RPMI8226 (cell line): ENCODE data around the gene ZBTB7A.

Experiments
- DNase-seq: peaks from one replicate; pipeline ENCODE4 v3.0.0-alpha.2; 2015

ZBTB7A gene

GRCh38 chr19:4066176-4066606 lies 508 bp downstream of the ZBTB7A start:
- DNase-seq = no peak

- peak; percentile 97 for DNase-seq
Observed at GRCh38 chr19:4065430-4066175, 1.1 kb downstream of the ZBTB7A start.

GRCh38 chr19:4064496-4065260 lies 2.0 kb downstream of the ZBTB7A start:
- DNase-seq = peak; percentile 48

- no peak for DNase-seq
Observed at GRCh38 chr19:4064149-4064495, 2.6 kb downstream of the ZBTB7A start.

GRCh38 chr19:4063369-4064148 lies 3.1 kb downstream of the ZBTB7A start:
- peak; percentile 50 for DNase-seq

GRCh38 chr19:4062419-4063368 lies 4.0 kb downstream of the ZBTB7A start:
- DNase-seq = no peak

GRCh38 chr19:4061683-4062418 lies 4.8 kb downstream of the ZBTB7A start:
- peak; percentile 37 for DNase-seq

- peak; percentile 25 for DNase-seq
Observed at GRCh38 chr19:4061178-4061682, 5.5 kb downstream of the ZBTB7A start.

- no peak for DNase-seq
Observed at GRCh38 chr19:4060621-4061177, 6.0 kb downstream of the ZBTB7A start.

GRCh38 chr19:4059891-4060620 lies 6.6 kb downstream of the ZBTB7A start:
- no peak for DNase-seq

- DNase-seq = no peak
Observed at GRCh38 chr19:4059453-4059871, 7.2 kb downstream of the ZBTB7A start.

GRCh38 chr19:4058693-4059452 lies 7.8 kb downstream of the ZBTB7A start:
- DNase-seq = no peak

- DNase-seq = no peak
Observed at GRCh38 chr19:4057931-4058692, 8.6 kb downstream of the ZBTB7A start.

GRCh38 chr19:4055209-4055552 lies 11.5 kb downstream of the ZBTB7A start:
- no peak for DNase-seq

- DNase-seq = no peak
Observed at GRCh38 chr19:4054441-4055208, 12.1 kb downstream of the ZBTB7A start.

GRCh38 chr19:4053423-4054324 lies 13.0 kb downstream of the ZBTB7A start:
- no peak for DNase-seq

GRCh38 chr19:4052993-4053422 lies 13.7 kb downstream of the ZBTB7A start:
- DNase-seq = no peak
